Neural cell (in vitro differentiated cells): Measurements from ENCODE around the gene TOGARAM1.

Experiments
- CTCF ChIP-seq: fragments of 450-650 bp; IDR thresholded peaks from 2 replicates; pipeline ENCODE4 v1.5.1; 2014; ENCODE audit warnings: antibody characterized with exemption, mild to moderate bottlenecking, moderate library complexity; ENCODE audit not compliant: poor library complexity, severe bottlenecking
- EZH2 ChIP-seq: fragments of 200-600, 300-800 bp; shearing (Covaris generic), sonication (generic); IDR thresholded peaks from 2 replicates; pipeline ENCODE4 v1.6.1; 2014; ENCODE audit warnings: antibody characterized with exemption, low read length, borderline replicate concordance, mild to moderate bottlenecking; ENCODE audit not compliant: insufficient read depth, poor library complexity, severe bottlenecking
- MXI1 ChIP-seq: fragments of 450-650 bp; conservative IDR thresholded peaks from 2 replicates; pipeline ENCODE4 v1.6.1; 2014; ENCODE audit warnings: antibody characterized with exemption, mild to moderate bottlenecking; ENCODE audit not compliant: poor library complexity, severe bottlenecking
- POLR2AphosphoS5 ChIP-seq: IDR thresholded peaks from 2 replicates; pipeline ENCODE4 v1.6.1; 2012
- RAD21 ChIP-seq: fragments of 450-650 bp; conservative IDR thresholded peaks from 2 replicates; pipeline ENCODE4 v1.6.1; 2014; ENCODE audit warnings: antibody characterized with exemption, mild to moderate bottlenecking, moderate library complexity
- SMC3 ChIP-seq: fragments of 450-650 bp; conservative IDR thresholded peaks from 2 replicates; pipeline ENCODE4 v1.6.1; 2014; ENCODE audit warnings: antibody characterized with exemption, mild to moderate bottlenecking, moderate library complexity; ENCODE audit not compliant: poor library complexity

GRCh38 chr14:44979273-44979672 lies 17.3 kb downstream of the TOGARAM1 start:
- TF ChIP-seq CTCF, result no peak
- TF ChIP-seq MXI1, result no peak
- no peak for TF ChIP-seq SMC3
- no peak for TF ChIP-seq RAD21
- TF ChIP-seq EZH2, result no peak
- TF ChIP-seq POLR2AphosphoS5, result no peak
